H1 (cell line): ENCODE data around the gene LTF. TPM values are rescaled to one million over a fixed set of nuclear protein-coding genes. Genes with fewer than 3 reads are reported as not detected.

Experiments
- CTCF ChIA-PET: fragments of 300-600 bp; sonication (Branson Sonifier 250); formaldehyde crosslinking; loops from one replicate; lab custom pipeline; 2021; ENCODE audit not compliant: partially characterized antibody; lab: Charles Lee
- POLR2A ChIA-PET: fragments of 300-600 bp; sonication (Branson Sonifier 250); formaldehyde crosslinking; loops from one replicate; lab custom pipeline; 2021; ENCODE audit warnings: inconsistent platforms; ENCODE audit not compliant: partially characterized antibody; lab: Charles Lee
- DNase-seq, 2 experiments: peaks; one replicate each; pipeline versions ENCODE4 v3.0.0 to v3.0.0-alpha.2; 2010 to 2022; ENCODE audit warnings: low spot score in 2 of 2, low read depth in 1 of 2, mixed read lengths in 1 of 2
- FAIRE-seq: peaks from 2 replicates; lab custom pipeline; 2011; peaks lifted over from hg19 to GRCh38; lab: Jason Lieb, UNC
- H2AFZ ChIP-seq: 2 replicates; pipeline ENCODE4 v1.8.1; 2012; ENCODE audit warnings: low read length, inconsistent platforms
- H2AK5ac ChIP-seq: 2 replicates; pipeline ENCODE4 v1.6.1; 2013; ENCODE audit warnings: low read depth, low read length
- H2BK120ac ChIP-seq: replicated peaks from 2 replicates; pipeline ENCODE3; 2013; ENCODE audit warnings: low read depth, low read length, inconsistent platforms
- H2BK12ac ChIP-seq: 2 replicates; pipeline ENCODE4 v1.6.1; 2013; ENCODE audit warnings: low read depth, low read length
- H2BK15ac ChIP-seq: 2 replicates; pipeline ENCODE4 v1.6.1; 2013; ENCODE audit warnings: low read length
- H2BK20ac ChIP-seq: 2 replicates; pipeline ENCODE4 v1.6.1; 2013; ENCODE audit warnings: low read length
- H2BK5ac ChIP-seq: 2 replicates; pipeline ENCODE4 v1.6.1; 2013; ENCODE audit warnings: low read depth, low read length
- H3K14ac ChIP-seq: 2 replicates; pipeline ENCODE4 v1.6.1; 2013; ENCODE audit warnings: inconsistent platforms; ENCODE audit not compliant: insufficient read length
- H3K18ac ChIP-seq: 2 replicates; pipeline ENCODE4 v1.6.1; 2013; ENCODE audit warnings: low read length; ENCODE audit errors: extremely low read depth
- H3K23ac ChIP-seq: 2 replicates; pipeline ENCODE4 v1.6.1; 2013; ENCODE audit warnings: inconsistent platforms; ENCODE audit not compliant: insufficient read length
- H3K23me2 ChIP-seq: 2 replicates; pipeline ENCODE4 v1.6.1; 2013; ENCODE audit warnings: low read depth, low read length
- H3K27ac ChIP-seq: 2 replicates; pipeline ENCODE4 v1.6.1; 2011; ENCODE audit warnings: low read depth, low read length, inconsistent platforms
- H3K27me3 ChIP-seq, 4 experiments: replicated peaks in 1 of 4; 1 replicate in 1 of 4; 2 replicates in 3 of 4; pipeline versions ENCODE4 v1.6.1 to v1.8.1; 2011 to 2013; ENCODE audit warnings: low read length in 3 of 4, mild to moderate bottlenecking in 3 of 4, inconsistent platforms in 2 of 4, mixed read lengths in 2 of 4, moderate library complexity in 1 of 4; ENCODE audit not compliant: control insufficient read depth in 3 of 4, insufficient read depth in 3 of 4; ENCODE audit errors: extremely low read depth in 1 of 4
- H3K36me3 ChIP-seq, 4 experiments: 2 replicates each; pipeline versions ENCODE4 v1.6.1 to v1.8.1; 2011 to 2013; ENCODE audit warnings: mild to moderate bottlenecking in 4 of 4, low read length in 3 of 4, moderate library complexity in 2 of 4, control low read depth in 1 of 4, inconsistent platforms in 1 of 4; ENCODE audit not compliant: insufficient read depth in 4 of 4, control insufficient read depth in 2 of 4
- H3K4ac ChIP-seq: replicated peaks from 2 replicates; pipeline ENCODE3; 2013; ENCODE audit warnings: low read length, low read depth, mixed read lengths, inconsistent platforms; ENCODE audit not compliant: insufficient read length
- H3K4me1 ChIP-seq, 4 experiments: replicated peaks in 1 of 4; 1 replicate in 1 of 4; 2 replicates in 3 of 4; pipeline versions ENCODE4 v1.6.1 to v1.8.1; 2011 to 2013; ENCODE audit warnings: low read length in 3 of 4, inconsistent platforms in 2 of 4, mixed read lengths in 1 of 4; ENCODE audit not compliant: insufficient read depth in 4 of 4, control insufficient read depth in 3 of 4
- H3K4me2 ChIP-seq, 2 experiments: 2 replicates each; pipeline versions ENCODE4 v1.6.1 to v1.8.1; 2011 to 2013; ENCODE audit warnings: low read depth in 2 of 2, low read length in 2 of 2, control low read depth in 1 of 2, inconsistent platforms in 1 of 2, mild to moderate bottlenecking in 1 of 2; ENCODE audit not compliant: insufficient read depth in 1 of 2
- H3K4me3 ChIP-seq, 4 experiments: fragments of 200-600, 300-600 bp in 1 of 4; sonication (generic), shearing (Covaris generic), sonication (Bioruptor Twin) in 1 of 4; 2 replicates each; pipeline versions ENCODE4 v1.5.1 to v1.8.1; 2011 to 2016; ENCODE audit warnings: low read length in 4 of 4, low read depth in 3 of 4, control low read depth in 2 of 4, inconsistent platforms in 2 of 4, mild to moderate bottlenecking in 2 of 4, mixed read lengths in 1 of 4, moderate library complexity in 1 of 4; ENCODE audit not compliant: insufficient read depth in 2 of 4; ENCODE audit errors: extremely low read depth in 1 of 4
- H3K56ac ChIP-seq: replicated peaks from 2 replicates; pipeline ENCODE3; 2013; ENCODE audit warnings: low read depth, mild to moderate bottlenecking, mixed read lengths, low read length, inconsistent platforms; ENCODE audit not compliant: insufficient read length
- H3K79me1 ChIP-seq: 2 replicates; pipeline ENCODE4 v1.6.1; 2013; ENCODE audit warnings: low read depth, low read length, control low read depth
- H3K79me2 ChIP-seq, 2 experiments: 2 replicates each; pipeline versions ENCODE4 v1.6.1 to v1.8.1; 2012 to 2013; ENCODE audit warnings: low read length in 2 of 2, mild to moderate bottlenecking in 2 of 2, inconsistent platforms in 1 of 2; ENCODE audit not compliant: insufficient read depth in 2 of 2, control insufficient read depth in 1 of 2
- H3K9ac ChIP-seq, 4 experiments: replicated peaks in 1 of 4; 1 replicate in 1 of 4; 2 replicates in 3 of 4; pipeline versions ENCODE4 v1.6.1 to v1.8.1; 2011 to 2013; ENCODE audit warnings: low read depth in 3 of 4, low read length in 3 of 4, control low read depth in 2 of 4, mild to moderate bottlenecking in 2 of 4, moderate library complexity in 2 of 4, inconsistent platforms in 1 of 4; ENCODE audit errors: extremely low read depth in 1 of 4
- H3K9me3 ChIP-seq, 2 experiments: 2 replicates each; pipeline versions ENCODE4 v1.6.1 to v1.8.1; 2012 to 2013; ENCODE audit warnings: mild to moderate bottlenecking in 2 of 2, moderate library complexity in 2 of 2, control low read depth in 1 of 2, inconsistent platforms in 1 of 2, low read depth in 1 of 2, low read length in 1 of 2, mixed read lengths in 1 of 2; ENCODE audit not compliant: insufficient read depth in 2 of 2
- H4K20me1 ChIP-seq, 2 experiments: replicated peaks in 1 of 2; 2 replicates each; pipeline versions ENCODE3 to v1.8.1; 2011 to 2013; ENCODE audit warnings: inconsistent platforms in 2 of 2, low read length in 2 of 2, mild to moderate bottlenecking in 1 of 2; ENCODE audit not compliant: insufficient read depth in 2 of 2, control insufficient read depth in 1 of 2
- H4K5ac ChIP-seq: 2 replicates; pipeline ENCODE4 v1.6.1; 2013; ENCODE audit warnings: low read length, low read depth, mixed read lengths, inconsistent platforms; ENCODE audit not compliant: insufficient read length
- H4K8ac ChIP-seq: 2 replicates; pipeline ENCODE4 v1.8.0; 2013; ENCODE audit warnings: mild to moderate bottlenecking, moderate library complexity, low read length, inconsistent platforms; ENCODE audit not compliant: insufficient read depth; ENCODE audit errors: extremely low read depth
- H4K91ac ChIP-seq: replicated peaks from 2 replicates; pipeline ENCODE3; 2013; ENCODE audit warnings: low read length, mixed read lengths, inconsistent platforms; ENCODE audit not compliant: insufficient read length
- ASH2L ChIP-seq: fragments of 200-600, 300-600 bp; sonication (generic); IDR thresholded peaks from one replicate; pipeline ENCODE4 v1.7.1; 2017; ENCODE audit warnings: low read length
- CHD1 ChIP-seq: IDR thresholded peaks from 2 replicates; pipeline ENCODE4 v1.6.1; 2012; ENCODE audit warnings: low read depth, low read length, improper control_type of control experiment
- CREB1 ChIP-seq: IDR thresholded peaks from 2 replicates; pipeline ENCODE4 v1.6.1; 2012; ENCODE audit warnings: inconsistent platforms
- GABPA ChIP-seq: IDR thresholded peaks from 2 replicates; pipeline ENCODE4 v1.6.1; 2011; ENCODE audit warnings: mild to moderate bottlenecking, low read length, moderate library complexity, borderline replicate concordance; ENCODE audit not compliant: insufficient read depth
- KDM1A ChIP-seq: fragments of 200-600, 300-600 bp; sonication (generic); IDR thresholded peaks from 2 replicates; pipeline ENCODE4 v1.7.1; 2016; ENCODE audit warnings: mild to moderate bottlenecking, low read length, borderline replicate concordance
- KDM5A ChIP-seq: fragments of 200-600 bp; IDR thresholded peaks from 2 replicates; pipeline ENCODE4 v1.7.1; 2012; ENCODE audit warnings: mild to moderate bottlenecking, low read length, inconsistent platforms, mixed read lengths
- MAFK ChIP-seq: IDR thresholded peaks from 2 replicates; pipeline ENCODE4 v1.6.1; 2012; ENCODE audit warnings: low read depth, mild to moderate bottlenecking, improper control_type of control experiment, low read length
- NANOG ChIP-seq: IDR thresholded peaks from 2 replicates; pipeline ENCODE4 v1.6.1; 2011; ENCODE audit warnings: low read length, low read depth, mild to moderate bottlenecking, inconsistent platforms; ENCODE audit not compliant: insufficient read depth, poor library complexity, severe bottlenecking
- POLR2A ChIP-seq, 2 experiments: IDR thresholded peaks; 1 replicate in 1 of 2; 2 replicates in 1 of 2; pipeline ENCODE4 v1.6.1; 2011; ENCODE audit warnings: low read depth in 2 of 2, low read length in 2 of 2, mild to moderate bottlenecking in 2 of 2; ENCODE audit errors: control extremely low read depth in 1 of 2
- RNF2 ChIP-seq: fragments of 200-900, 300-1000 bp; sonication (generic); IDR thresholded peaks from 2 replicates; pipeline ENCODE4 v1.7.1; 2016; ENCODE audit warnings: borderline replicate concordance, low read depth, mild to moderate bottlenecking, antibody characterized with exemption, low read length; ENCODE audit not compliant: poor library complexity, severe bottlenecking; ENCODE audit errors: missing control alignments
- TCF12 ChIP-seq: IDR thresholded peaks from 2 replicates; pipeline ENCODE4 v1.6.1; 2011; ENCODE audit warnings: low read depth, mild to moderate bottlenecking, low read length
- WGBS, 2 experiments: shearing (Covaris generic) in 1 of 2; methylation state at CpG; one replicate each; pipeline versions ENCODE4 v1.1.6 to v1.1.7; 2013 to 2015; ENCODE audit warnings: low lambda C conversion rate in 2 of 2, mixed read lengths in 2 of 2, inconsistent platforms in 1 of 2, low coverage in 1 of 2, missing lambda C conversion rate in 1 of 2; ENCODE audit not compliant: insufficient replicate concordance in 2 of 2, insufficient coverage in 1 of 2, insufficient read length in 1 of 2; ENCODE audit errors: extremely low coverage in 1 of 2, missing lambda C conversion rate in 1 of 2; 5-methylcytosine and 5-hydroxymethylcytosine counted together
- polyA plus RNA-seq, 7 experiments: library from polyadenylated mRNA; depleted of rRNA in 3 of 7; stranded (reverse) in 5 of 7; unstranded in 2 of 7; fragments of >200 nt in 5 of 7; fragments of 200-250 nt in 2 of 7; gene quantifications; 1 replicate in 5 of 7; 2 replicates in 1 of 7; 4 replicates in 1 of 7; pipeline versions ENCODE4 v1.2.1 to v1.2.3, GENCODE V29; 2011 to 2013; ENCODE audit warnings: missing spikeins in 2 of 7, mixed read lengths in 2 of 7
- total RNA-seq: library from RNA; stranded (reverse); fragmentation: NEBNext Ultra II Directional; extraction: Animal tissue kit (Norgen Biotek cat#: 25700); gene quantifications from 2 replicates; pipeline ENCODE4 v1.2.1, GENCODE V29; 2021

The LTF gene
- total and polyA plus RNA-seq, 2 of the 8 experiments (the other 6 are each of a cell fraction or from before 2014, with no cell fraction given), result 0.23 to 0.99 TPM

DNA sequence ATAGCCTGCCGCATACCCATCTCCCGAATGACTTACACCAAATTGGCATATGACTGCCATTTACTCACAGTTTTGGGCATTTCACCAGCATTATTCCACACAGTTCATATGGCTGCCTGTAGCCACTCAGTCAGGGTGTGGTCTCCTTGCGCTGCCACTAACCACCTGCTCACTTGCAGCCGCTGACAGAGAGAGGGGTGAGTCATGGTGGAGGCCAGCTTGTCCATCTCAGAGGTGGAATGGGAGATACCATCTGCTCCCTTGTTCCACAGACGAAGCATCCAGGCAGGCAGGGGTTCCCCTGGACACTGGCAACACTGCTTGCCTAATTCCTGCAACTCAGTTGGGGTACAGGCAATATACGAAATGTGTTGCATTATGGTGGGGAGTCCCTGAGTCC is 42.1 kb downstream of the LTF start:
- Histone ChIP-seq H4K20me1 (no peaks in the 10 kb centered on the region), H2BK120ac (no peak overlapping the region), H4K91ac (no peak overlapping the region), H3K27ac (no peak overlapping the region), H3K27me3 (no peaks in the 10 kb centered on the region), H3K4me3 (no peak overlapping the region), H3K18ac (no peak overlapping the region), H3K23ac (no peak overlapping the region), H3K9ac (no peak overlapping the region), H2BK12ac (no peak overlapping the region), H3K56ac (no peak overlapping the region), H3K9me3 (no peaks in the 10 kb centered on the region), H2BK15ac (no peak overlapping the region), H4K5ac (no peak overlapping the region), H2BK20ac (no peak overlapping the region), H3K79me1 (no peaks in the 10 kb centered on the region; the same call in 1 of the 2 replicates), H3K79me2 (no peaks in the 10 kb centered on the region), H3K23me2 (no peaks in the 10 kb centered on the region), H2BK5ac (0 out of 2 replicates have a peak overlapping the region, but pooled peaks have one; percentile 28), H2AFZ (no peak overlapping the region), H3K4me2 (no peak overlapping the region), H3K14ac (no peak overlapping the region), H3K36me3 (no peaks in the 10 kb centered on the region), H4K8ac (no peak overlapping the region), H3K4ac (no peak overlapping the region), H2AK5ac (no peak overlapping the region), H3K4me1 (peaks cover 0 to 6% (median 5%) of the 10 kb centered on the region in 4 experiments; a peak in 4 of 7 replicates)
- ChIA-PET POLR2A (no interaction called here), CTCF (interaction anchor here (0.7 kb wide), 1 partner anchor 209 kb away, joined by 3 read pairs; no protein-coding TSS in a partner anchor)
- DNase-seq (no peak), FAIRE-seq (no peak)
- 91% methylated on average over 6 of the region's 6 CpGs; no CpG with 5 or more reads in 1 of the 2 experiments for WGBS, 2 experiments
- no peak for TF ChIP-seq KDM1A
- no peak for TF ChIP-seq MAFK
- TF ChIP-seq KDM5A, result no peak
- TF ChIP-seq TCF12, result no peak
- TF ChIP-seq ASH2L, result no peak
- TF ChIP-seq NANOG, result no peak
- no peak for TF ChIP-seq GABPA
- TF ChIP-seq CREB1, result no peak
- TF ChIP-seq RNF2, result no peak
- TF ChIP-seq CHD1, result no peak
- TF ChIP-seq POLR2A (IDR thresholded peaks at IDR 0.05; ENCODE audit: control extremely low read depth in 1 of 2, low read depth in 2 of 2, low read length in 2 of 2), result no peak
